Esophagus (tissue), 2 donors: Measurements from ENCODE around the gene TNIP1. TPM values are rescaled to one million over a fixed set of nuclear protein-coding genes. Genes with fewer than 3 reads are reported as not detected.

Experiments used
- H3K27ac ChIP-seq, 2 donors: one replicate each; pipeline ENCODE4 v1.5.1; 2013; ENCODE audit warnings: low read depth in 2 of 2, mild to moderate bottlenecking in 2 of 2, inconsistent platforms in 1 of 2, low read length in 1 of 2, moderate library complexity in 1 of 2
- H3K27me3 ChIP-seq, 2 donors: one replicate each; pipeline ENCODE4 v1.6.1; 2013; ENCODE audit warnings: low read length in 2 of 2, control low read depth in 1 of 2, mild to moderate bottlenecking in 1 of 2; ENCODE audit not compliant: insufficient read depth in 2 of 2, control insufficient read depth in 1 of 2
- H3K36me3 ChIP-seq, 2 donors: one replicate each; pipeline ENCODE4 v1.6.1; 2013; ENCODE audit warnings: low read length in 1 of 2; ENCODE audit not compliant: control insufficient read depth in 2 of 2, insufficient read depth in 2 of 2
- H3K4me1 ChIP-seq, 2 donors: one replicate each; pipeline ENCODE4 v1.6.1; 2013; ENCODE audit warnings: low read length in 1 of 2; ENCODE audit not compliant: control insufficient read depth in 2 of 2, insufficient read depth in 2 of 2
- H3K4me3 ChIP-seq, 2 donors: one replicate each; pipeline ENCODE4 v1.5.1; 2013; ENCODE audit warnings: low read length in 2 of 2, mild to moderate bottlenecking in 2 of 2, low read depth in 1 of 2, moderate library complexity in 1 of 2
- H3K9me3 ChIP-seq, 2 donors: one replicate each; pipeline ENCODE4 v1.6.1; 2013; ENCODE audit warnings: mild to moderate bottlenecking in 2 of 2, low read depth in 1 of 2, low read length in 1 of 2, moderate library complexity in 1 of 2; ENCODE audit not compliant: control insufficient read depth in 2 of 2, insufficient read depth in 1 of 2
- WGBS, 2 donors: extraction: QIAGEN DNeasy Blood & Tissue Kit; methylation state at CpG; one replicate each; pipeline ENCODE4 v1.1.7; 2013; 5-methylcytosine and 5-hydroxymethylcytosine counted together
- polyA plus RNA-seq, 2 donors: library from polyadenylated mRNA; stranded (reverse); fragments of 200-250 nt; gene quantifications; one replicate each; pipeline ENCODE4 v1.2.3, GENCODE V29; 2013
- donor health status: healthy with polysubstance abuse.
- donor health status: Bipolar disorder and iron deficiency.

The TNIP1 gene
- polyA plus RNA-seq, 2 donors, result 68.3 to 140 TPM

- WGBS, 2 donors, result 87 to 95% methylated on average over 2 of the region's 2 CpGs
- Histone ChIP-seq H3K27ac (peak overlapping the region in 1 of 2 donors; percentile 12), H3K36me3 (peaks cover 0 to 11% of the 10 kb centered on the region in 2 donors), H3K9me3 (no peaks in the 10 kb centered on the region), H3K4me3 (no peak overlapping the region), H3K4me1 (peaks cover 2 to 12% of the 10 kb centered on the region in 2 donors), H3K27me3 (no peaks in the 10 kb centered on the region)
Measured at GRCh38 chr5:151106509-151106908, 25.7 kb upstream of the TNIP1 start.

GRCh38 chr5:151106043-151106442 is 25.2 kb upstream of the TNIP1 start:
- H3K36me3 ChIP-seq, result peaks cover 0 to 11% of the 10 kb centered on the region in 2 donors
- H3K4me1 ChIP-seq, result peaks cover 2 to 12% of the 10 kb centered on the region in 2 donors
- H3K9me3 ChIP-seq, result no peaks in the 10 kb centered on the region

DNA sequence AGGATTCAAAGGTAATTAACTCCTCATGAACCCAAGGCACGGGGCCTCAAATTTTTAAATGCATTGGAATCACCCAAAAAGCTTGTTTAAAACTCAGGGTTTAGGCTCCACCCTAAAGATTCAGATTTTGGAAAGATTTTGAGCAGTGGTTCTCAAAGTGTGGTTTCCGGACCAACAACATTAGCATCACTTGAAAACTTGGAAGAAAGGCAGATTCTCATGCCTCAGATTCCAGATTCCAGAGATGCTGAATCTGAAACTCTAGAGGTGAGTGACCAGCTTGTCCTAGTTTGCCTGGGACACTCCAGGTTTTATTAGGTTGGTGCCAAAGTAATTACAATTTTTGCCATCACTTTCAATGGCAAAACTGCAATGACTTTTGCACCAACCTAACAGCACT is 24.7 kb upstream of the TNIP1 start:
- Histone ChIP-seq H3K36me3 (peaks cover 0 to 10% of the 10 kb centered on the region in 2 donors), H3K27ac (peak overlapping the region; percentile 2 to 7)
- WGBS, 2 donors, result 74 to 92% methylated on average over 2 of the region's 2 CpGs

More at GRCh38 chr5:151106043-151106442, 25.2 kb upstream of the TNIP1 start:
- no peaks in the 10 kb centered on the region for H3K27me3 ChIP-seq
- peak overlapping the region; percentile 1 to 7 for H3K27ac ChIP-seq
- WGBS, 2 donors, result 87 to 88% methylated on average over 5 of the region's 5 CpGs
- no peak overlapping the region for H3K4me3 ChIP-seq

DNA sequence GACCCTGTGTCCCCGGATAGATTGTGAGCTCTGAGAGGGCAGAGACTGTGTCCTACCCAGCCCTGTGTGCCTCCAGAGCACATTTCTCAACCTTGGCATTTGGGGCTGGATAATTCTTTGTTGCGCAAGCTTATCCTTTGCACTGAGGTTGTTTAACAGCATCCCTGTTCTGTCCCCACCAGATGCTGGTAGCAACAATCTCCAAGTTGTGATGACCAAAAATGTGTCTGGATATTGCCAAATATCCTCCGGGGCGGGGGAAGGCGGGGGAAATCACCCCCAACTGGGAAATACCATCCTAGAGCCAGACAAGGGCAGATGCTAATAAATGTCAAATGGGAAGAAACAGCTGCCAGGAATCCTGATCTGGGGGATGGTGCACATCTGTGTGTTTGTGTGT is 24.0 kb upstream of the TNIP1 start:
- Histone ChIP-seq H3K36me3 (peaks cover 0 to 5% of the 10 kb centered on the region in 2 donors), H3K4me3 (no peak overlapping the region), H3K9me3 (no peaks in the 10 kb centered on the region), H3K4me1 (peaks cover 2 to 12% of the 10 kb centered on the region in 2 donors), H3K27ac (peak overlapping the region; percentile 79 to 83), H3K27me3 (no peaks in the 10 kb centered on the region)
- 62 to 68% methylated on average over 5 of the region's 5 CpGs for WGBS, 2 donors

More for the DNA sequence above, 24.7 kb upstream of the TNIP1 start:
- no peak overlapping the region for H3K4me3 ChIP-seq
- H3K27me3 ChIP-seq, result no peaks in the 10 kb centered on the region
- no peaks in the 10 kb centered on the region for H3K9me3 ChIP-seq
- H3K4me1 ChIP-seq, result peaks cover 2 to 12% of the 10 kb centered on the region in 2 donors

DNA sequence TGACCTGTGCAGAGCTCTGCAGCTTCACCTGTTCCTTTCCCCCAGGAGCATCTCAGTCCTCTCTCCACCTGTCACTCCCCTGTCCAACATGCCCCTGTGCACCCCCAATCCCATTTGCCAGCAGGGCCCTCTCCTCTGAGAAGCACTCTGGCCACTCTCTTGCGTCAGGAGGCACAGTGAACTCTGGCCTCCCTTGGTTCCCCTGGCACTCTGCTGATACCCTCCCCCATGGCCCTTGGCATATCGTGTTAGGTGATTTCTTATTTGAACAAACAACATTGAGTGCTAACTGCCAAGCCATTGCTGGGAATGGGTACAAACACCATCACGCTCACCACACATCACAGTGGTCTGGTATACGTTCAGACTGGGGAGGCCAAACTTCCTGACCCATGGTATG is 20.9 kb upstream of the TNIP1 start:
- Histone ChIP-seq H3K9me3 (no peaks in the 10 kb centered on the region), H3K4me3 (no peak overlapping the region), H3K36me3 (peaks cover 0 to 3% of the 10 kb centered on the region in 2 donors), H3K27me3 (no peaks in the 10 kb centered on the region), H3K4me1 (peaks cover 3 to 4% of the 10 kb centered on the region in 2 donors), H3K27ac (no peak overlapping the region)
- WGBS, 2 donors, result 80 to 89% methylated on average over 4 of the region's 4 CpGs

DNA sequence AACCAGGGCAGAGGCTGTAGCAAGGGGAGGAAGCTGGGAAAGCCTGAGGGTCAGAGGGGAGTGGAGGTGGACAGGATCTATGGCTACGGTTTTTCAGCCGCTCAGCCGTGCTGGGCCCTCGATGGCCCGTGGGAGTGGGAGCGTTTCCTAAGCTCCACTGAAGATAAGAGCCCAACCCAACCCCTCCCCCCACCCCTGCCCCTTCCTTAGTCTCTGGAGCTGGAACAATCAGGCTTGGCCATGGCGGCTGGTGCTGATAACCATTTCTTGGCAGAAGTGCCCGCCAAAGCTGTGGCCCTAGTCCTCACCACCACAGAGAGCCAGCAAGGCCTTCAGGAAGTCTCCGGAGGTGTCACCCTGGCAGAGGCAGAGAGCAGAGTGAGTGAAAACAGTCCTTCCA is 20.3 kb upstream of the TNIP1 start:
- H3K36me3 ChIP-seq, result no peaks in the 10 kb centered on the region
- 69 to 87% methylated on average over 9 of the region's 9 CpGs for WGBS, 2 donors
- no peaks in the 10 kb centered on the region for H3K9me3 ChIP-seq
- no peaks in the 10 kb centered on the region for H3K27me3 ChIP-seq
- no peak overlapping the region for H3K27ac ChIP-seq
- no peak overlapping the region for H3K4me3 ChIP-seq
- peaks cover under 1 to 4% of the 10 kb centered on the region in 2 donors for H3K4me1 ChIP-seq

DNA sequence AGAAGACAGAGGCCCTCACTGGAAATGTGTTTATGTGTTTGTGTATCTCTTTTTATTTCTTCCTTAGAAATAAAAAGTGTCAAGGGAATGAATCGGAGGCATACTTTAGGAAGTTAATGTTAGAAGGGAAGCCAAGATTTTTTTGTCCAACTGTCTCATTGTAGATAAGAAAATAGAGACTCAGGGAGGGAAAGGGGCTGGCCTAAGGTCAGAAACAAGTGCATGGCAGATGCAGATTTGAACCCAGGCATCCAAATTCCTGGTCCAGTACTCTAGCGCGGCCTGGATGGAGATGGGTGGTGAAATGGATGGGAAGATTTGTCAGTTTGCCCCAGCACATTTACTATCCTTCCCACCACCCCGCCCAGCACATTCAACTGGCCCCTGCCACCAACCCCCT is 19.8 kb upstream of the TNIP1 start:
- no peaks in the 10 kb centered on the region for H3K36me3 ChIP-seq
- 84 to 87% methylated on average over 4 of the region's 4 CpGs for WGBS, 2 donors
- H3K9me3 ChIP-seq, result no peaks in the 10 kb centered on the region
- H3K27ac ChIP-seq, result no peak overlapping the region
- peaks cover 4 to 5% of the 10 kb centered on the region in 2 donors for H3K4me1 ChIP-seq
- no peaks in the 10 kb centered on the region for H3K27me3 ChIP-seq
- H3K4me3 ChIP-seq, result no peak overlapping the region

DNA sequence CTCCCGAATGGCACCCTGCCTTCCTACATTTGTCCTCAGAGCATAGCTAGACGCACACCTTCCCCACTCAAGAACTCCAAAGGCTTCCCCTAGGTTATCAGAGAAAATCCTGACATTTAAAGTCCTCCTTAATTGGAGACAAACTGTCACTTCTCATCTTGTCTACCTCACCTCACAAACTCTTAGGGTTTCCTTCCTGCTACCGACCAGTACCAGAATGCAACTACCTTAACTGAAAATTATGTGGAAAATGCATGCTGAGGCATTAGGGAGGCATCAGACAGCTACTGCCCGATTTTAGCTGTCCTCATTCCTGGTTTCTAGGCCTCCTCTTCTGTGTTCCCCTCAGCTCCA is 17.9 kb upstream of the TNIP1 start:
- Histone ChIP-seq H3K9me3 (no peaks in the 10 kb centered on the region), H3K4me3 (no peak overlapping the region), H3K27me3 (no peaks in the 10 kb centered on the region), H3K36me3 (no peaks in the 10 kb centered on the region), H3K4me1 (peaks cover 9 to 15% of the 10 kb centered on the region in 2 donors), H3K27ac (no peak overlapping the region)
- 69 to 73% methylated on average over 4 of the region's 4 CpGs for WGBS, 2 donors

DNA sequence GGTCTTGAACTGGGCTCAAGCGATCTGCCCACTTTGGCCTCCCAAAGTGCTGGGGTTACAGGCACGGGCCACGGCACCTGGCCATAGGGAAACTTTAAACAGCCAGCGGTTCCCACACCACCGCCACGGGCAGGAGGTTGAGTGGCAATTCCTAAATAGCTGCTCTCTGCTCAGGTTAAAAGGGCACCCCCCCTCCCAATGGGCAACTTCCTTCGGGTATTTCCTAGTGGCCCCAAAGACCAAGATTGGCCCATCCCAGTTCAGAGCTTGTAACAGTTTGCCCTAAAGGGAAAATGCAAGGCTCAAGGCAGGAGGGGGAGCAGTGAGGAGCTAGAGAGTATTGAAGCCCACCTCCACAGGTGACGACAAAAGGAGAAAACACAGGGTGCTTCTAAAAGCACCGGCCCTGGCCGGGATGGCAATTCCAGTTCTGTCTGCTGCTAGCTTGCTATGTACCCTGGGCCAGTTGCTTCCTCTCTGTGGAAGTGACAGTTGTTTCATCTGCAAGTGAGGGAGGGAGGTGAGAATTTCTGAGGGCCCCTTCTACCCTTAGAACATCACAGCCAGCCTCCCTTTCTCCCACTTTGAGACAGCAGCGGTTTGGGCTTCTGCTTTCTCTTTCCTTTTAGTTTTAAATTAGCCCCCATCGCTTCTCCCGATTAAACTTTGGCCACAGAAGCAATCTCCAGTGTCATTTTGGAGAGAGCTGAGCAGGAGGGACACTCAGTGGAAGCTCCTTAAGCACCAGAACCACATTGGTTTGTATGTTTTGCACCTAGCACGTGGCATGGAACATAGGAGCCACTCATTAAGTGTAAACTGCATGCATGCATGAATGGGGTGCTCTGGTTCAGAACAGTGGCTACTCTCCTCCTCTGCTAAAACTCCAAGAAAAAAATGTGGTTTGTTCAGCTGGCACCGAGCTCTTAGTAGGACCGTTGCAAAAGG is 17.3 kb upstream of the TNIP1 start:
- Histone ChIP-seq H3K9me3 (no peaks in the 10 kb centered on the region), H3K4me3 (no peak overlapping the region), H3K27me3 (no peaks in the 10 kb centered on the region), H3K4me1 (peaks cover 9 to 15% of the 10 kb centered on the region in 2 donors), H3K27ac (no peak overlapping the region), H3K36me3 (no peaks in the 10 kb centered on the region)
- WGBS, 2 donors, result 68 to 73% methylated on average over 16 of the region's 16 CpGs
